Lung (tissue), 12 donors: ENCODE results near the gene TMEM17. TPM values are rescaled to one million over a fixed set of nuclear protein-coding genes. Genes with fewer than 3 reads are reported as not detected.

ENCODE experiments used
- ATAC-seq: fragments of 200-7000 bp; cut with Tn5 transposase; one replicate; pipeline ENCODE4 v1.9.1; 2020; ENCODE audit warnings: moderate number of reproducible peaks; ENCODE audit not compliant: insufficient read depth, low FRiP score
- DNase-seq, 3 donors: peaks; one replicate each; pipeline ENCODE4 v3.0.0-alpha.2; 2013 to 2017
- H3K27ac ChIP-seq, 2 donors: one replicate each; pipeline ENCODE4 v1.5.1; 2013; ENCODE audit warnings: mild to moderate bottlenecking in 2 of 2, moderate library complexity in 2 of 2, control low read depth in 1 of 2, inconsistent platforms in 1 of 2, low read depth in 1 of 2, low read length in 1 of 2
- H3K27me3 ChIP-seq, 3 donors: one replicate each; pipeline ENCODE4 v1.5.1; 2013; ENCODE audit warnings: low read length in 2 of 3; ENCODE audit not compliant: control insufficient read depth in 3 of 3, insufficient read depth in 3 of 3
- H3K36me3 ChIP-seq, 4 donors: one replicate each; pipeline ENCODE4 v1.5.1; 2013; ENCODE audit warnings: low read length in 4 of 4, mild to moderate bottlenecking in 1 of 4, moderate library complexity in 1 of 4; ENCODE audit not compliant: control insufficient read depth in 4 of 4, insufficient read depth in 4 of 4
- H3K4me1 ChIP-seq, 5 donors: one replicate each; pipeline ENCODE4 v1.5.1; 2013; ENCODE audit warnings: low read length in 5 of 5, mild to moderate bottlenecking in 2 of 5, moderate library complexity in 1 of 5; ENCODE audit not compliant: control insufficient read depth in 5 of 5, insufficient read depth in 5 of 5
- H3K4me3 ChIP-seq: one replicate; pipeline ENCODE4 v1.5.1; 2013; ENCODE audit warnings: mild to moderate bottlenecking, control low read depth, moderate library complexity
- H3K9ac ChIP-seq, 2 donors: one replicate each; pipeline ENCODE4 v1.5.1; 2013; ENCODE audit warnings: low read length in 2 of 2, control low read depth in 1 of 2; ENCODE audit not compliant: insufficient read depth in 1 of 2
- H3K9me3 ChIP-seq, 4 donors: one replicate each; pipeline ENCODE4 v1.5.1; 2013; ENCODE audit warnings: low read length in 3 of 4, mild to moderate bottlenecking in 1 of 4, moderate library complexity in 1 of 4; ENCODE audit not compliant: control insufficient read depth in 4 of 4, insufficient read depth in 3 of 4
- CTCF ChIP-seq: IDR thresholded peaks from 2 replicates; pipeline ENCODE4 v1.5.1; 2012; ENCODE audit warnings: mild to moderate bottlenecking; ENCODE audit errors: control extremely low read depth, extremely low read depth
- WGBS, 2 donors: extraction: QIAGEN DNeasy Blood & Tissue Kit; methylation state at CpG; one replicate each; pipeline ENCODE4 v1.1.7; 2013; 5-methylcytosine and 5-hydroxymethylcytosine counted together
- polyA plus RNA-seq, 2 donors: library from polyadenylated mRNA; stranded (reverse); fragments of 200-250 nt; gene quantifications; one replicate each; pipeline ENCODE4 v1.2.1, GENCODE V29; 2013
- total RNA-seq, 2 donors: library from RNA; depleted of rRNA in 1 of 2; stranded (reverse); fragments of >200 nt in 1 of 2; gene quantifications; one replicate each; pipeline ENCODE4 v1.2.1, GENCODE V29; 2014 to 2021
- donor health status: control.
- donor health status: control.
- donor health status: Bipolar disorder and iron deficiency.
- donor health status: healthy.
- donor health status: DM: yes; HTN: yes; CAD: no.

Gene TMEM17
- total and polyA plus RNA-seq, 4 donors, result 1.6 to 3.9 (median 2.7) TPM

GRCh38 chr2:62473246-62473827 is 32.7 kb downstream of the TMEM17 start:
- Histone ChIP-seq H3K4me1 (peaks cover 5 to 34% (median 12%) of the 10 kb centered on the region in 5 donors), H3K9ac (no peak overlapping the region), H3K27ac (no peak overlapping the region), H3K9me3 (no peaks in the 10 kb centered on the region), H3K36me3 (no peaks in the 10 kb centered on the region), H3K4me3 (no peak overlapping the region), H3K27me3 (no peaks in the 10 kb centered on the region)
- DNase-seq, result no peak
- no peak for ATAC-seq
- no peak for TF ChIP-seq CTCF
- 100% methylated on average over 1 of the region's 1 CpG for WGBS, 2 donors

GRCh38 chr2:62472312-62472711 is 33.7 kb downstream of the TMEM17 start:
- Histone ChIP-seq H3K36me3 (no peaks in the 10 kb centered on the region), H3K27ac (no peak overlapping the region), H3K4me1 (peaks cover 5 to 34% (median 12%) of the 10 kb centered on the region in 5 donors), H3K27me3 (no peaks in the 10 kb centered on the region), H3K9me3 (no peaks in the 10 kb centered on the region), H3K9ac (no peak overlapping the region), H3K4me3 (no peak overlapping the region)
- DNase-seq, result no peak
- TF ChIP-seq CTCF, result no peak
- ATAC-seq, result no peak
- 47 to 67% methylated on average over 2 of the region's 2 CpGs for WGBS, 2 donors

- H3K36me3 ChIP-seq, result no peaks in the 10 kb centered on the region
- WGBS, 2 donors, result 78 to 89% methylated on average over 7 of the region's 7 CpGs
- no peaks in the 10 kb centered on the region for H3K9me3 ChIP-seq
- H3K4me3 ChIP-seq, result no peak overlapping the region
- no peak overlapping the region for H3K27ac ChIP-seq
- ATAC-seq (no peak), DNase-seq (no peak)
- no peak overlapping the region for H3K9ac ChIP-seq
- no peaks in the 10 kb centered on the region for H3K27me3 ChIP-seq
- no peak for TF ChIP-seq CTCF
- H3K4me1 ChIP-seq, result peaks cover 5 to 34% (median 12%) of the 10 kb centered on the region in 5 donors
Observed at GRCh38 chr2:62471816-62472215, 34.2 kb downstream of the TMEM17 start.

- Histone ChIP-seq H3K27ac (no peak overlapping the region), H3K9ac (no peak overlapping the region), H3K36me3 (no peaks in the 10 kb centered on the region), H3K27me3 (no peaks in the 10 kb centered on the region), H3K9me3 (no peaks in the 10 kb centered on the region), H3K4me3 (no peak overlapping the region), H3K4me1 (peaks cover 6 to 38% (median 14%) of the 10 kb centered on the region in 5 donors)
- no peak for TF ChIP-seq CTCF
- 87 to 92% methylated on average over 2 of the region's 2 CpGs for WGBS, 2 donors
- no peak for DNase-seq
- ATAC-seq, result no peak
Observed at GRCh38 chr2:62471404-62471803, 34.6 kb downstream of the TMEM17 start.
